ENCODE results near the gene VPS13D.

The VPS13D gene

GRCh38 chr1:12249748-12250147 lies 19.9 kb downstream of the VPS13D start:
- no peaks in the 10 kb centered on the region for H4K20me1 ChIP-seq (ENCODE audit: insufficient read depth, low read length)
- no peak overlapping the region for H2AFZ ChIP-seq (ENCODE audit: low read depth, low read length)
- H3K4me1 ChIP-seq (ENCODE audit: insufficient read depth, low read length): no peaks in the 10 kb centered on the region
- H3K36me3 ChIP-seq (ENCODE audit: insufficient read depth, low read length): peaks cover 68% of the 10 kb centered on the region
- no peak overlapping the region for H3K9ac ChIP-seq (ENCODE audit: low read depth, low read length)
- no peak for DNase-seq
- H3K27ac ChIP-seq (ENCODE audit: low read length): no peak overlapping the region
- no peaks in the 10 kb centered on the region for H3K27me3 ChIP-seq (ENCODE audit: insufficient read depth, low read length, poor library complexity)
- H3K79me2 ChIP-seq (ENCODE audit: insufficient read depth, low read length): no peaks in the 10 kb centered on the region
- TF ChIP-seq CTCF (IDR thresholded peaks at IDR 0.05; ENCODE audit: borderline replicate concordance, extremely low read depth, low read length, poor library complexity, severe bottlenecking) (no peak), EZH2 (IDR thresholded peaks at IDR 0.05; ENCODE audit: borderline replicate concordance, low read depth, low read length, severe bottlenecking) (no peak)
- H3K9me3 ChIP-seq (ENCODE audit: insufficient read depth, low read length, severe bottlenecking): no peaks in the 10 kb centered on the region
- no peak overlapping the region for H3K4me2 ChIP-seq (ENCODE audit: insufficient read depth, low read length)
- ATAC-seq (ENCODE audit: insufficient read depth, low read depth): no peak
- no peak overlapping the region for H3K4me3 ChIP-seq (ENCODE audit: low read depth in 1 of 2, low read length in 2 of 2)

- H2AFZ ChIP-seq (ENCODE audit: low read depth, low read length): no peak overlapping the region
- DNase-seq: no peak
- TF ChIP-seq CTCF (IDR thresholded peaks at IDR 0.05; ENCODE audit: borderline replicate concordance, extremely low read depth, low read length, poor library complexity, severe bottlenecking) (no peak), EZH2 (IDR thresholded peaks at IDR 0.05; ENCODE audit: borderline replicate concordance, low read depth, low read length, severe bottlenecking) (no peak)
- H3K27me3 ChIP-seq (ENCODE audit: insufficient read depth, low read length, poor library complexity): no peaks in the 10 kb centered on the region
- H3K27ac ChIP-seq (ENCODE audit: low read length): no peak overlapping the region
- H3K79me2 ChIP-seq (ENCODE audit: insufficient read depth, low read length): no peaks in the 10 kb centered on the region
- H3K4me3 ChIP-seq (ENCODE audit: low read depth in 1 of 2, low read length in 2 of 2): no peak overlapping the region
- H4K20me1 ChIP-seq (ENCODE audit: insufficient read depth, low read length): no peaks in the 10 kb centered on the region
- H3K9me3 ChIP-seq (ENCODE audit: insufficient read depth, low read length, severe bottlenecking): no peaks in the 10 kb centered on the region
- no peak for ATAC-seq (ENCODE audit: insufficient read depth, low read depth)
- H3K4me2 ChIP-seq (ENCODE audit: insufficient read depth, low read length): no peak overlapping the region
- H3K9ac ChIP-seq (ENCODE audit: low read depth, low read length): no peak overlapping the region
- no peaks in the 10 kb centered on the region for H3K4me1 ChIP-seq (ENCODE audit: insufficient read depth, low read length)
- peaks cover 66% of the 10 kb centered on the region for H3K36me3 ChIP-seq (ENCODE audit: insufficient read depth, low read length)
These were observed 21.6 kb downstream of the VPS13D start for GRCh38 chr1:12251442-12251841.

GRCh38 chr1:12255913-12256312 lies 26.1 kb downstream of the VPS13D start:
- no peaks in the 10 kb centered on the region for H4K20me1 ChIP-seq (ENCODE audit: insufficient read depth, low read length)
- H3K4me1 ChIP-seq (ENCODE audit: insufficient read depth, low read length): no peaks in the 10 kb centered on the region
- H3K79me2 ChIP-seq (ENCODE audit: insufficient read depth, low read length): no peaks in the 10 kb centered on the region
- H3K27me3 ChIP-seq (ENCODE audit: insufficient read depth, low read length, poor library complexity): no peaks in the 10 kb centered on the region
- TF ChIP-seq CTCF (IDR thresholded peaks at IDR 0.05; ENCODE audit: borderline replicate concordance, extremely low read depth, low read length, poor library complexity, severe bottlenecking) (no peak), EZH2 (IDR thresholded peaks at IDR 0.05; ENCODE audit: borderline replicate concordance, low read depth, low read length, severe bottlenecking) (no peak)
- no peak overlapping the region for H2AFZ ChIP-seq (ENCODE audit: low read depth, low read length)
- H3K9ac ChIP-seq (ENCODE audit: low read depth, low read length): no peak overlapping the region
- H3K27ac ChIP-seq (ENCODE audit: low read length): no peak overlapping the region
- H3K36me3 ChIP-seq (ENCODE audit: insufficient read depth, low read length): peaks cover 73% of the 10 kb centered on the region
- no peak overlapping the region for H3K4me3 ChIP-seq (ENCODE audit: low read depth in 1 of 2, low read length in 2 of 2)
- ATAC-seq (ENCODE audit: insufficient read depth, low read depth) (no peak), DNase-seq (no peak)
- no peak overlapping the region for H3K4me2 ChIP-seq (ENCODE audit: insufficient read depth, low read length)
- no peaks in the 10 kb centered on the region for H3K9me3 ChIP-seq (ENCODE audit: insufficient read depth, low read length, severe bottlenecking)

- ATAC-seq (ENCODE audit: insufficient read depth, low read depth) (no peak), DNase-seq (no peak)
- no peak overlapping the region for H3K4me2 ChIP-seq (ENCODE audit: insufficient read depth, low read length)
- no peak overlapping the region for H3K27ac ChIP-seq (ENCODE audit: low read length)
- H3K79me2 ChIP-seq (ENCODE audit: insufficient read depth, low read length): no peaks in the 10 kb centered on the region
- H2AFZ ChIP-seq (ENCODE audit: low read depth, low read length): no peak overlapping the region
- H3K9ac ChIP-seq (ENCODE audit: low read depth, low read length): no peak overlapping the region
- peaks cover 79% of the 10 kb centered on the region for H3K36me3 ChIP-seq (ENCODE audit: insufficient read depth, low read length)
- no peak overlapping the region for H3K4me3 ChIP-seq (ENCODE audit: low read depth in 1 of 2, low read length in 2 of 2)
- no peaks in the 10 kb centered on the region for H3K9me3 ChIP-seq (ENCODE audit: insufficient read depth, low read length, severe bottlenecking)
- no peaks in the 10 kb centered on the region for H4K20me1 ChIP-seq (ENCODE audit: insufficient read depth, low read length)
- H3K27me3 ChIP-seq (ENCODE audit: insufficient read depth, low read length, poor library complexity): no peaks in the 10 kb centered on the region
- no peak for TF ChIP-seq CTCF (IDR thresholded peaks at IDR 0.05; ENCODE audit: borderline replicate concordance, extremely low read depth, low read length, poor library complexity, severe bottlenecking)
- TF ChIP-seq EZH2 (IDR thresholded peaks at IDR 0.05; ENCODE audit: borderline replicate concordance, low read depth, low read length, severe bottlenecking): no peak
- H3K4me1 ChIP-seq (ENCODE audit: insufficient read depth, low read length): no peaks in the 10 kb centered on the region
These were observed 28.4 kb downstream of the VPS13D start for GRCh38 chr1:12258272-12258671.
